Inflammatory macrophage treated with lipopolysaccharide for 4 hours (primary cell): ENCODE data around the gene TGM2.

Experiments used
- DNase-seq: peaks from one replicate; pipeline ENCODE4 v3.0.0-alpha.2; 2020

TGM2 gene

GRCh38 chr20:38158701-38159351, 6.2 kb downstream of the TGM2 start:
- DNase-seq: no peak

- DNase-seq: no peak
Measured at GRCh38 chr20:38157635-38158495, 7.2 kb downstream of the TGM2 start.

GRCh38 chr20:38156888-38157634, 8.0 kb downstream of the TGM2 start:
- no peak for DNase-seq

GRCh38 chr20:38156280-38156679, 8.8 kb downstream of the TGM2 start:
- no peak for DNase-seq

GRCh38 chr20:38155811-38156210, 9.3 kb downstream of the TGM2 start:
- DNase-seq: no peak

- DNase-seq: no peak
Measured at GRCh38 chr20:38153401-38153800, 11.7 kb downstream of the TGM2 start.

- DNase-seq: peak; percentile 94
Measured at GRCh38 chr20:38152621-38153221, 12.3 kb downstream of the TGM2 start.

- peak; percentile 92 for DNase-seq
Measured at GRCh38 chr20:38152175-38152620, 12.9 kb downstream of the TGM2 start.

- no peak for DNase-seq
Measured at GRCh38 chr20:38151455-38151854, 13.6 kb downstream of the TGM2 start.

- no peak for DNase-seq
Measured at GRCh38 chr20:38150335-38151170, 14.5 kb downstream of the TGM2 start.

- peak; percentile 93 for DNase-seq
Measured at GRCh38 chr20:38148328-38149102, 16.6 kb downstream of the TGM2 start.

- no peak for DNase-seq
Measured at GRCh38 chr20:38147751-38148150, 17.3 kb downstream of the TGM2 start.

GRCh38 chr20:38147163-38147562, 17.9 kb downstream of the TGM2 start:
- DNase-seq: peak; percentile 59

- no peak for DNase-seq
Measured at GRCh38 chr20:38146628-38147027, 18.4 kb downstream of the TGM2 start.

- DNase-seq: no peak
Measured at GRCh38 chr20:38146156-38146555, 18.9 kb downstream of the TGM2 start.

- no peak for DNase-seq
Measured at GRCh38 chr20:38145729-38146075, 19.4 kb downstream of the TGM2 start.

- DNase-seq: peak; percentile 53
Measured at GRCh38 chr20:38144974-38145728, 19.9 kb downstream of the TGM2 start.

- no peak for DNase-seq
Measured at GRCh38 chr20:38144598-38144973, 20.5 kb downstream of the TGM2 start.

GRCh38 chr20:38143646-38144554, 21.2 kb downstream of the TGM2 start:
- DNase-seq: peak; percentile 98

- no peak for DNase-seq
Measured at GRCh38 chr20:38143238-38143645, 21.8 kb downstream of the TGM2 start.
